HT-29 (cell line): ENCODE data around the gene PTGER4. TPM values are rescaled to one million over a fixed set of nuclear protein-coding genes. Genes with fewer than 3 reads are reported as not detected.
"Not testable (repeated sequence)": the region's sequence is repeated elsewhere in the genome, so short reads cannot be mapped to it uniquely, and the experiment has no call there.

Source experiments
- DNase-seq: peaks from one replicate; pipeline ENCODE4 v3.0.0-alpha.2; 2015; ENCODE audit warnings: low spot score
- total RNA-seq: library from RNA; depleted of rRNA; stranded (reverse); fragments of >200 nt; shearing (Covaris generic); gene quantifications from 2 replicates; pipeline ENCODE4 v1.2.3, GENCODE V29; 2014; rRNA removed

PTGER4 gene
- total RNA-seq = 0.42 and 3.6 TPM in 2 replicates

DNA sequence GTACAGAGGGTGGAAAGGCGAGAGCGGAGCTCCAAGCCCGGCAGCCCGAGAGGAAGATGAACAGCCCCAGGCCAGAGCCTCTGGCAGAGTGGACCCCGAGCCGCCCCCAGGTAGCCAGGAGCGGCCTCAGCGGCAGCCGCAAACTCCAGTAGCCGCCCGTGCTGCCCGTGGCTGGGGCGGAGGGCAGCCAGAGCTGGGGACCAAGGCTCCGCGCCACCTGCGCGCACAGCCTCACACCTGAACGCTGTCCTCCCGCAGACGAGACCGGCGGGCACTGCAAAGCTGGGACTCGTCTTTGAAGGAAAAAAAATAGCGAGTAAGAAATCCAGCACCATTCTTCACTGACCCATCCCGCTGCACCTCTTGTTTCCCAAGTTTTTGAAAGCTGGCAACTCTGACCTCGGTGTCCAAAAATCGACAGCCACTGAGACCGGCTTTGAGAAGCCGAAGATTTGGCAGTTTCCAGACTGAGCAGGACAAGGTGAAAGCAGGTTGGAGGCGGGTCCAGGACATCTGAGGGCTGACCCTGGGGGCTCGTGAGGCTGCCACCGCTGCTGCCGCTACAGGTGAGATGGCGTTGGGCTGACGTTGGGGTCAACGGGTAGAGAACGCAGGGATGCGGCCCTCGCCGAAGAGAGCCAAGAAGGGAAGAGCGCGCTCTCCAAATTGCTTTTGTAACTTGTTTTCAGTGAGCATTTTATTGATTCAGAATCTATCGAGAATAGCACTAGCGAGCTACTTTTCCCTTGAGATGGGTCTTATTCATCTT lies at the start of gene PTGER4:
Gene PTGER4 (plus strand): TSS at position 3 of the 769 bp plus-strand sequence. CDS start 1,079 bp downstream, outside the sequence.
- DNase-seq = no peak

DNA sequence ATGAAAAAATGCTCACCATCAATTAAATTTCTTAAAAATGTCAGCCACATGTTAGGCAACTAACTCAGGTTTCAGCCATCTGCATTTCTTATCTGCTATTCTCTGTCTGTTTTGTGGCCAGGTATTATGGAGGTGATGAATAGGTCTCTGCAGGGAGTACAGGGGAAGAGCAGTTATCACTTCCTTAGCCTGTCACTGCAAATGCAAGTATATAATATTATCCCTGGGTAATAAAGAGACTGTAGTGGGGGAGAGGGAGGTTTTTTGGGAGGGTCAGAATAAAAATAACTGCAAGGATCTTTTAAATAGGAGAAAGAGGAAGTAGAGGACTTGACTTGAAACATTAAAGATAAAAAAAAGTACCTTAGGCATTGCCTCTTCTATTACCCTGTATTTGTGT lies 49.6 kb upstream of the PTGER4 start:
- DNase-seq = no peak

DNA sequence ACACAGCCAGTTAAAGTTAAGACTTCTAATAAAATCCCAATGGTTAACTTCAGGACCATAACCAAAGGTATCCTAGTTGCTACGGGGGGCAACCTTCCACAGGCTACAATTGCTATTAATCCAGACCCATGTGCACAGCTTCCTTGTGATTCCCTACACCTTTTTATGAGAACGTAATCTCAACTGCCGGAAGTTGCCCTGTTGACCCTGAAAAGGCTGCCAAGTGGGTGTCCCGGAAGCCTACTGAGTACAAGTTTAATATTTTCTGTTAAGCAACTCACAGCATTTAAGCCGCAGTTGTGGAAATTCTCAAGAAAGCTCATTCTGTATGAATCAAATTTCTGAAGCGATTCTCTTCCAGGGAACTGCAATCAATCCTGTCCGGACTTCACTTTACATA lies 48.5 kb upstream of the PTGER4 start:
- no peak for DNase-seq

DNA sequence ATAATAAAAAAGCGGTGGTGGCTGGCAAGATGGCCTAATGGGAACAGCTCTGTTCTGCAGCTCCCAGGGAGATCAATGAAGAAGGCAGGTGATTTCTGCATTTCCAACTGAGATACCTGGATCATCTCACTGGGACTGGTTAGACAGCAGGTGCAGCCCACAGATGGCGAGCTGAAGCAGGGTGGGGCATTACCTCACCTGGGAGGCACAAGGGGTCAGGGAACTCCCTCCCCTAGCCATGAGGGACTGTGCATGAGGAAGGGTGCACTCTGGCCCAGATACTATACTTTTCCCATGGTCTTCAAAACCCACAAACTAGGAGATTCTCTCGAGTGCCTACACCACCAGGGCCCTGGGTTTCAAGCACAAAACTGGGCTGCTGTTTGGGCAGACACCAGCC lies 45.6 kb upstream of the PTGER4 start:
- DNase-seq = no peak

DNA sequence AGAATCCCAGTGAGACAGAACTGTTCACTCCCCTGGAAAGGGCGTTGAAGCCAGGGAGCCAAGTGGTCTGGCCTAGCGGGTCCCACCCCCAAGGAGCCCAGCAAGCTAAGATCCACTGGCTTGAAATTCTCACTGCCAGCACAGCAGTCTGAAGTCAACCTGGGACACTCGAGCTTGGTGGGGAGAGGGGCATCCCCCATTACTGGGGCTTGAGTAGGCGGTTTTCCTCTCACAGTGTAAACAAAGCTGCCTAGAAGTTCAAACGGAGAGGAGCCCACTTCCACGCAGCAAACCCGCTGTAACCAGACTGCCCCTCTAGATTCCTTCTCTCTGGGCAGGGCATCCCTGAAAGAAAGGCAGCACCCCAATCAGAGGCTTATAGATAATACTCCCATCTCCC lies 45.1 kb upstream of the PTGER4 start:
- no peak for DNase-seq

DNA sequence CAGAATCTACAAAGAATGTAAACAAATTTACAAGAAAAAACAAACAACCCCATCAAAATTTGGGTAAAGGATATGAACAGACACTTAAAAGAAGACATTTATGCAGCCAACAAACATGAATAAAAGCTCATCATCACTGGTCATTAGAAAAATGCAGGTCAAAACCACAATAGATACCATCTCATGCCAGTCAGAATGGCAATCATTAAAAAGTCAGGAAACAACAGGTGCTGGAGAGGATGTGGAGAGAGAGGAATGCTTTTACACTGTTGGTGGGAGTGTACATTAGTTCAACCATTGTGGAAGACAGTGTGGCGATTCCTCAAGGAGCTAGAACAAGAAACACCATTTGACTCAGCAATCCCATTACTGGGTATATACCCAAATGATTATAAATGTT lies 40.2 kb upstream of the PTGER4 start:
- DNase-seq = not testable (repeated sequence)

DNA sequence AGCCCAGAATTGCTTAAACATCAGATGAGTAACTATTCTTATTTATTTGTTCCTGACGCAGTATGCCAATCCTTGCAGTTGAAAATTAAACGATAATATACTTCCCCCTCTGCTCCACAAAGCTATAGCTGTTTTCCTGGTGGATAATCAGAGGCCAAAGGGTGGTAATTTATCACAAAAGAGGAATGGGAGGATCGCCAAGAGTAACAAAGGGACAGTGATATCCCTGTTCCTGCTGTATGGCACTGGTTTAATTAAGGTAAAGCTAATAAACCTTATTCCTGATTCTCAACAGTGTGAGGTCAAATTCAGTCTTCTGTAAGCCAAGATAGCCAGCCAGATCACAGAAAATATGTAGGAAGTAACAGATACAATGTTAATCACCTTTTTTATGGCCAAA lies 33.4 kb upstream of the PTGER4 start:
- no peak for DNase-seq

DNA sequence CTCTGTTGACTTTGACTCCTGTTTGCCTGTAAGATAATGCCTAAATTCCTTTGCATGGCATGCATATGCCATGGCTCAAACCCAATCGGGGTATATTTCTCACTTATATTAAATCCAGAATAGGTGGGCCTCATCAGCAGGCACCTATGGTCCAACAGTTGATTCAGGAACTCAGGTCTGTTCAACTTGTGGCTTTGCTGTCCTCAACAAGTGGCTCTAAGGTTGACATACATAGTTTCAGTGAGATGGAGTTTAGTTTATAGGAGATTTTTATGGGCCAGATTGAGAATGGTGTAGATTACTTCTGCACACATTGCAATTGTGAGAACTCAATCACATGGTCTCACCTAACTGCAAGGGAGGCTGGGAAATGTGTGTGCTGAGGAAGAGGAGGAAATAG lies 31.6 kb upstream of the PTGER4 start:
- no peak for DNase-seq

DNA sequence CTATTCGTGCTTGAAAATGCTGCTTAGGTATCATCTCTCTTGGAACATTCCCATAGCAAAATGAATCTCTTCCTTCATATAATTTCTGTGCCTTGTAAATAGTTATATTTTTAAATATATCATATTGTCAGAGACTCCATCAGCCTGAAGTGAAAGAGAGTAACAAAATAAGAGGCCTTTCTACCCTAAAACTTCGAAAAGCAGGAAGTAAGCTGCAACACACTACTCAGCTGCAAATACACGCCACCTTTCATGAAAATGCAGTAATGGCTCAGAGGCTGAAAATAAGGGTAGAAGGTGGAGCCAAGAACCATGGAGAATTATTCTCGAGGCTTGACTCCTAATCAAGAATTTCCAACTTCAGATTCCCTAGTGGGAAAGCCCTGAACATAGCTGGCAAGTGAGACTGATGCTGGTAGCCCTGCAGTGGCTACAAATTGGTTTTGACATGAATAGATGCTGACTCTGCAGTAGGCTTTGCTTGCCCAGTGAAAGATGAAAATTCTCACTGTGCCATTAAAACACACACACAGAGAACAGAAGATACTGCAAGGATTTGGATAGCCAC lies 30.2 kb upstream of the PTGER4 start:
- no peak for DNase-seq

DNA sequence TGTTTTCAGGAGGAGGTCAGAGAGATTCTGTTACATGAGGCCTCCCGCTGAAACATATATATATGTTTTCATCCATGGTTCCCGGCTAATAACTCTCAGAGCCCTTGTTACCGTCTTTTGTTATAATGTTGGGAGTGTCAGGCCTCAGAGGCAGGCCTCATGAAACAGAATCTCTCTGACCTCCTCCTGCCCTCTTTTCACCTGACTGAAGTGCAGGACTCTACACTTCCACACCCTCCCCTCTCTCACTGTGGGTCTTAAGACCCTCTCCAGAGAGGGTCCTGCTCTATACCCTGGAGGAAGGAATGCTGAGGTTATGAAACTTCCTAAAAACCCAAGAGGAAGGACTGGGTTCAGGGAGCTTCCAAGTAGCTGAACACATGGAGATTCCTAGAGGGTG lies 28.5 kb upstream of the PTGER4 start:
- DNase-seq = no peak

DNA sequence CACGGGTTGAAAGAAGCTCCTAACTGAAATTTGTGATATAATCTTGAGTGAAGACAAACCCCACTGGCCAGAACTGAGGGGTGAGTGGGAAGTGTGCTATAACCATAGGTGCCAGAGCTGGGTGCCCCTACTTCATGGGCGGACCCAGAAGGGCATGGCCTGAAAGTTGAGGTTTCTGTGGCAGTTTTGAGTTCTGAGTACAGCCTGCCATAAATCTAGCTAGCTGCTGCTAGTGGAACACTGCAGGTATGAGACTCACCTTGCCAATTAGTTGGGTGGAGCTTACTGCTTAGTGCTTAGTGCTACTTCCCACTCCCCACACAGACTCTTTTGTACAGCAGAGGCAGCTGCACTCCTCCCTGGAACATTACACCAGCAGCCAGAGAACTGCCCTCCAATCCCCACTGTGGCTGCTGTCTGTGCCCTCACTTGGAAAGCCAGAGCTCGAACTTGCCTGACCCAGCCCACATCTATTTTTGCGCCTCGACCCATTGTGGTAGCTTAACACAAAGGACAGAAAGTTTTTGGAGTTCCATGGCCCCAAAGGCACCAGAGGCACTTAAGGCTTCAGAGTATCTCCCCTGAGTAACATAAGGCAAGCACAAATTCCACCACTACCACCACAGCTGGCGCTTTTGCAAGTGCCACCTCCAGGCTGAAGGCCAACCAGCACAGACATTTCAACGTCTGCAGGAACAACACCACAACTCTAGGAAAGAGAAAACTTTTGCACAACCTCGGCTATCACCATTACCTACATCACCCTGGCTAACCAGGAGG lies 27.1 kb upstream of the PTGER4 start:
- DNase-seq = no peak

DNA sequence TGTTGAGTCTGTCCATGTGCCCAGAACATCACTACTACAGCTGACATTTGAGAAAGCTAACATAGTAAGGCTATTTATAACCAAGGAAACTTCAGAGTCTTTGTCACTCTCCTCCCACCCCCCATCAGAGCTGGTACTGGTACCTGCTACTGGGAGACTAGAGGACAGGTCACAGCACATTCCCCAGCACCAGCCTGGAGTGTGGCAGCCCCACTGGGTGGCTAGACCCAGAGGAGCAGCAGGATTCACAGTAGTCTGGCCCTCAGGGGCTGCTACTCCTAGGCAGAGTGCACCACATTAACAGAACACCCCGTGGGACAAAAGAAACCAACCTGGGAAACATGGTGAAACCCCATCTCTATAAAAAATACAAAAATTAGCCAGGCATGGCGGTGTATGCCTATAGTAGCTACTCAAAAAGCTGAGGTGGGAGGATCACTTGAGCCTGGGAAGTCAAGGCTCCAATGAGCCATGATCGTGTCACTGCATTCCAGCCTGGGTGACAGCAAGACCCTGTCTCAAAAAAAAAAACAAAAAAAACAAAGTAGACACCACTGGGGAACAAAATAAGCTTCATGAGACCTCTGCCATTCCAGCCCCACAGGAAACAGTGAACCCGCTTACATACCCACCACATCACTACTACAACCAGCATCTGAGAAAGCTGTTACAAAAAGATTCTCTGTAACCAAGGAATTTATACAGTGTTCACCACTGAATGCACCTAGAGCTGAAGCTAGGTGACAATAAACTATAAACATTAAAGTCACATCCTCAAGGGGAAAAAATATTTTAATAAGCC lies 26.3 kb upstream of the PTGER4 start:
- no peak for DNase-seq

DNA sequence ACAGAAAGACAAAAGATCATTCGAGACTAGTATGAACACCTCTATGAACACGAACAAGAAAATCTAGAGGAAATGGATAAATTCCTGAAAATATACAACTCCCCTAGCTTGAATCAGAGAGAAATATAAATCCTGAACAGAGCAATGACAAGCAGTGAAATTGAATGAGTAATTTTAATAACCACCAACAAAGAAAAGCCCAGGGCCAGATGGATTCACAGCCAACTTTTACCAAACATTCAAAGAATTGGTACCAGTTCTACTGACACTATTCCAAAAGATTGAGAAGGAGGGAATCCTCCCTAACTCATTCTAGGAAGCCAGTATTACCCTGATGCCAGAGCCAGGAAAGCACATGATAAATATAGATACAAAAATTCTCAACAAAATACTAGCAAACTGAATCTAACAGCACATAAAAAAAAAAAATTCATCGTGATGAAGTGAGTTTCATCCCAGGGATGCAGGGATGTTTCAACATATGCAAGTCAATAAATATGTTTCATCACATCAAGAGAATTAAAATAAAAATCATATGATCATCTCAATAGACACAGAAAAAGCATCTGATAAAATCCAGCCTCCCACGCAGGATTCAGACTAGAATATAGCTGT lies 25.2 kb upstream of the PTGER4 start:
- DNase-seq = no peak

DNA sequence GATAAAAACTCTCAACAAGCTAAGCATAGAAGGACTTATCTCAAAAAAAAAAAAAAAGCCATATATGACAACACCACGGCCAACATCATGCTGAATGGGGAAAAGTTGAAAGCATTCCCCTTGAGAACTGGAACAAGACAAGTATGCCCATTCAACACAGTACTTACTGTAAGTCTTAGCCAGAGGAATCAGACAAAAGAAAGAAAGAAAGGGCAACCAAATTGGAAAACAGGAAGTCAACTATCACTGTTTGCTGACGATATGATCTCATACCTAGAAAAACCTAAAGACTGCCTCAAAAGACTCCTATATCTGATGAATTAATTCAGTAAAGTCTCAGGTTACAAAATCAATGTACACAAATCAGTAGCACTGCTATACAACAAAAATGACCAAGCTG lies 24.6 kb upstream of the PTGER4 start:
- DNase-seq = no peak

DNA sequence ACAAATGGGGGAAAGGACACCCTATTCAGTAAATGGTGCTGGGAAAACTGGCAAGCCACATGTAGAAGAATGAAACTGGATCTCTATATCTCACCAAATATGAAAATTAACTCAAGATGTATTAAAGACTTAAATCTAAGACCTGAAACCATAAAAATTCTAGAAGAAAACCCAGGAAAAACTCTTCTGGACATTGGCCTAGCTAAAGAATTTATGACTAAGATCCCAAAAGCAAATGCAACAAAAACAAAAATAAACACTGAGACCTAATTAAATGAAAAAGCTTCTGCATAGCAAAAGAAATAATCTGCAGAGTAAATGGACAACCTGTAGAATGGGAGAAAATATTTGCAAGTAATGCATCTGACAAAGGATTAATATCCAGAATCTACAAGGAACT lies 23.6 kb upstream of the PTGER4 start:
- DNase-seq = not testable (repeated sequence)

DNA sequence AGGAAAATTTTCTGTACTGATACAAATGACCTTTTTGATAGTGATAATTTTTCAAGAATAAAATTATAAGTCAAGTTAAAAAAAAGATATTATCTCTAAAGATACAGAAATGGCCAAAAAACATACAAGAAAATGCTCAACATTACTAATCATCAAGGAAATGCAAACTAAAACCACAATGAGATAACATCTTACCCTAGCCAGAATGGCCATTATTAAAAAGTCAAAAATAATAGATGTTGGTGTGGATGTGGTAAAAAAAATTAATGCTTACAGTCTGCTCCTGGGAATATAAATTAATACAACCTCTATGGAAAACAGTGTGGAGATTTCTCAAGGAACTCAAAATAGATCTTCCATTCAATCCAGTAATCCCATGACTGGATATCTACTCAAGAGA lies 22.9 kb upstream of the PTGER4 start:
- DNase-seq = no peak

DNA sequence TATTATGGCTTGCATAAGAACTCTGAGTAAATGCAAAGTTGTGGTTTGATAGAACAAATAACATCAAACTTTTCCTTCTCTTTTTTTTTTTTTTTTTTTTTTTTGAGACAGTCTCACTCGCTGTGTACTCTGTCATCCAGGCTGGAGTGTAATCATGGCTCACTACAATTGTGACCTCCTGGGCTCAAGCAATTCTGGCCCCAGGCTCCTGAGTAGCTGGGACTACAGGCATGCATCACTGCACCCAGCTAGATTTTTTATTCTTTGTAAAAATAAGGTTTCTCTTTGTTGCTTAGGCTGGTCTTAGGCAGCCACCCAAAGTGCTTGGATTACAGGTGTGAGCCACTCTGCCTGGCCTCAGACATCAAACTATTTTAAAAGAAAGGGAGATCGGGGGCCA lies 19.0 kb upstream of the PTGER4 start:
- no peak for DNase-seq

DNA sequence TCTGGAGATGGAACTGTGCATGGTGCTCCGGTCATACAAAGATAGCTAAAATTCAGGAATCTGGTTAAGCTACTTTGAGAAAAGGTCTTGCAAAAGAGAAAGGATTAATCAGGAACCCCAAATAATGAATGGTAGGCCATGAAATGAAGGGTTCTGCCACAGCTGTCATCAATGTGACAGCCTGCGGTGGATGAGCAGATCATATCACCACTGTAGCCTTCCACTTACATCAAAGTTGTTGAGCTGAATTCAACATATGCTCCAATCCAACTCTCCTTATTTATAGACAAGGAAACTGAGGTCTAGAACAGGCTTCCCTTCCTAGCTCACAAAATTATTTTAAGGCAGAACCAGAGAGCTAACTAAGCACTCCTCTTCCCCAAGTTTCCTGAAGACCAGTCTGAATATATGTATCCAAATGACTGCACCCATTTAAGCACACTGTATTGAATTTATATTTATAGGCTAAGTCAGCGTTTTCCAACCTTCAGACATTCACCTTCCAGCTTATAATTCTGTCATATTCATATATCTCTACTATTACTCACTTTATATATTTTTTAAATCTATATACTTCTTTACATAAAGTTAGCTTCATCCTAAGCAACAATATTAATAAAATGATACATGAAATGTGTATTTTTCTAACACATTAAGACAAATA lies 13.9 kb upstream of the PTGER4 start:
- no peak for DNase-seq

DNA sequence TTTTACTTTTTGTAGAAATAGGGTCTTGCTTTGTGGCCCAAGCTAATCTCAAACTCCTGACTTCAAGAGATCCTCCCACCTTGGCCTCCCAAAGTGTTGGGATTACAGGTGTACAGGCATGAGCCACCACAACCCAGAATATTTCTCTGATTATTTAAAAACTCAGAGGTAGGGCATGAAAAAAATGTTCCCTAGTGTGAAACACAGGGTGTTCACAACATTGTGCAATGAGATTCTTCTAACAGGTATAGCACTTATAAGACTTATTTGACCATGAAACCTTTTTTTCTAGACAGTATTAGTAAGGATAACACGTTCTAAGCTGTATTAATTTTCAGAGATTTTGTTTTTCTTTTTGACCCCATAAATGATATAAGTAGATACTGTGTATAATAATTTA lies 13.1 kb upstream of the PTGER4 start:
- no peak for DNase-seq

DNA sequence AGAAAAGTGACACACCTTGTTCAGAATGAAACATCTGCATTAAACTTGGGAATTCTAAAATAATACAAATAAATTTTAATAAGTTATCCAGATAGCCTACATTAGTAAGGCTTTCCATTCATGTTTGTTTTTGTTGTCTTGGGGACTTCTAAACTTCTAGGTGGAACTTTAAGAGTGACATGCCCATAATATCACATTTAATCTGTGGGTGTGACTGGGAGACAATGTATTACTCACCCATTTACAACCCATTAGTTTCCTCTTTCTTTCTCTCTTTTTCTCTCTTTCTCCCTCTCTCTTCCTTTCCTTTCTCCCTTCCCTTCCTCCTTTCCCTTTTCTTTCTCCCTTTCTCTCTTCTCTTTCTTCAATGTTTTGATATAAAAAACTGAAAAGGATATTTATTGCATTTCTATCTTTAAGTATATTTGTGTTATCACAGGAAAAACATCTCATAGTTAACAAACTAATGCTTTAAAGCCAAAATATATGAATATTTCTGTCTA lies 12.5 kb upstream of the PTGER4 start:
- DNase-seq = no peak
